Mesothelial cell of epicardium (in vitro differentiated cells): ENCODE results near the gene FOXA3. TPM values are rescaled to one million over a fixed set of nuclear protein-coding genes. Genes with fewer than 3 reads are reported as not detected.
A peak's percentile ranks its signal among the peaks of the same experiment; 100 is the strongest.

Experiments used
- DNase-seq, 2 experiments: peaks; one replicate each; pipeline ENCODE4 v3.0.0; 2021; ENCODE audit warnings: low spot score in 2 of 2; ENCODE audit not compliant: unreplicated experiment in 2 of 2
- H3K27ac Mint-ChIP-seq: 2 replicates; pipeline ENCODE4 v1.8.0; 2021; ENCODE audit warnings: mixed read lengths
- H3K27me3 Mint-ChIP-seq: 2 replicates; pipeline ENCODE4 v1.8.0; 2021; ENCODE audit warnings: low read depth, mixed read lengths
- H3K36me3 Mint-ChIP-seq: 2 replicates; pipeline ENCODE4 v1.8.0; 2021; ENCODE audit warnings: mixed read lengths
- H3K4me1 Mint-ChIP-seq: 2 replicates; pipeline ENCODE4 v1.8.0; 2021; ENCODE audit warnings: mixed read lengths
- H3K4me3 Mint-ChIP-seq: 2 replicates; pipeline ENCODE4 v1.8.0; 2021; ENCODE audit warnings: mild to moderate bottlenecking, moderate library complexity, mixed read lengths
- H3K9me3 Mint-ChIP-seq: 2 replicates; pipeline ENCODE4 v1.8.0; 2021; ENCODE audit warnings: mixed read lengths
- total RNA-seq: library from RNA; stranded (reverse); gene quantifications from 3 replicates; pipeline ENCODE4 v1.2.1, GENCODE V29; 2021
- TF ChIP-seq, protein P1 (sequence below): fragments of 200-600 bp; sonication (generic); IDR thresholded peaks from one replicate; pipeline ENCODE4 v1.5.0; 2021; ENCODE audit warnings: antibody characterized with exemption; ENCODE audit not compliant: unreplicated experiment

The FOXA3 gene
- total RNA-seq, 1 donor from 2014 or later, result not detected

DNA sequence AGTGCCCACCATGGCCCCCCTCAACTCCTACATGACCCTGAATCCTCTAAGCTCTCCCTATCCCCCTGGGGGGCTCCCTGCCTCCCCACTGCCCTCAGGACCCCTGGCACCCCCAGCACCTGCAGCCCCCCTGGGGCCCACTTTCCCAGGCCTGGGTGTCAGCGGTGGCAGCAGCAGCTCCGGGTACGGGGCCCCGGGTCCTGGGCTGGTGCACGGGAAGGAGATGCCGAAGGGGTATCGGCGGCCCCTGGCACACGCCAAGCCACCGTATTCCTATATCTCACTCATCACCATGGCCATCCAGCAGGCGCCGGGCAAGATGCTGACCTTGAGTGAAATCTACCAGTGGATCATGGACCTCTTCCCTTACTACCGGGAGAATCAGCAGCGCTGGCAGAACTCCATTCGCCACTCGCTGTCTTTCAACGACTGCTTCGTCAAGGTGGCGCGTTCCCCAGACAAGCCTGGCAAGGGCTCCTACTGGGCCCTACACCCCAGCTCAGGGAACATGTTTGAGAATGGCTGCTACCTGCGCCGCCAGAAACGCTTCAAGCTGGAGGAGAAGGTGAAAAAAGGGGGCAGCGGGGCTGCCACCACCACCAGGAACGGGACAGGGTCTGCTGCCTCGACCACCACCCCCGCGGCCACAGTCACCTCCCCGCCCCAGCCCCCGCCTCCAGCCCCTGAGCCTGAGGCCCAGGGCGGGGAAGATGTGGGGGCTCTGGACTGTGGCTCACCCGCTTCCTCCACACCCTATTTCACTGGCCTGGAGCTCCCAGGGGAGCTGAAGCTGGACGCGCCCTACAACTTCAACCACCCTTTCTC is 8.2 kb downstream of the FOXA3 start:
- no peak for DNase-seq
- Mint-ChIP-seq H3K36me3 (no peaks in the 10 kb centered on the region), H3K27me3 (peaks cover 9% of the 10 kb centered on the region), H3K9me3 (no peaks in the 10 kb centered on the region), H3K27ac (no peak overlapping the region), H3K4me1 (peaks cover 10% of the 10 kb centered on the region), H3K4me3 (no peak overlapping the region)
- TF ChIP-seq, protein P1, sequence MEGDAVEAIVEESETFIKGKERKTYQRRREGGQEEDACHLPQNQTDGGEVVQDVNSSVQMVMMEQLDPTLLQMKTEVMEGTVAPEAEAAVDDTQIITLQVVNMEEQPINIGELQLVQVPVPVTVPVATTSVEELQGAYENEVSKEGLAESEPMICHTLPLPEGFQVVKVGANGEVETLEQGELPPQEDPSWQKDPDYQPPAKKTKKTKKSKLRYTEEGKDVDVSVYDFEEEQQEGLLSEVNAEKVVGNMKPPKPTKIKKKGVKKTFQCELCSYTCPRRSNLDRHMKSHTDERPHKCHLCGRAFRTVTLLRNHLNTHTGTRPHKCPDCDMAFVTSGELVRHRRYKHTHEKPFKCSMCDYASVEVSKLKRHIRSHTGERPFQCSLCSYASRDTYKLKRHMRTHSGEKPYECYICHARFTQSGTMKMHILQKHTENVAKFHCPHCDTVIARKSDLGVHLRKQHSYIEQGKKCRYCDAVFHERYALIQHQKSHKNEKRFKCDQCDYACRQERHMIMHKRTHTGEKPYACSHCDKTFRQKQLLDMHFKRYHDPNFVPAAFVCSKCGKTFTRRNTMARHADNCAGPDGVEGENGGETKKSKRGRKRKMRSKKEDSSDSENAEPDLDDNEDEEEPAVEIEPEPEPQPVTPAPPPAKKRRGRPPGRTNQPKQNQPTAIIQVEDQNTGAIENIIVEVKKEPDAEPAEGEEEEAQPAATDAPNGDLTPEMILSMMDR, result no peak

DNA sequence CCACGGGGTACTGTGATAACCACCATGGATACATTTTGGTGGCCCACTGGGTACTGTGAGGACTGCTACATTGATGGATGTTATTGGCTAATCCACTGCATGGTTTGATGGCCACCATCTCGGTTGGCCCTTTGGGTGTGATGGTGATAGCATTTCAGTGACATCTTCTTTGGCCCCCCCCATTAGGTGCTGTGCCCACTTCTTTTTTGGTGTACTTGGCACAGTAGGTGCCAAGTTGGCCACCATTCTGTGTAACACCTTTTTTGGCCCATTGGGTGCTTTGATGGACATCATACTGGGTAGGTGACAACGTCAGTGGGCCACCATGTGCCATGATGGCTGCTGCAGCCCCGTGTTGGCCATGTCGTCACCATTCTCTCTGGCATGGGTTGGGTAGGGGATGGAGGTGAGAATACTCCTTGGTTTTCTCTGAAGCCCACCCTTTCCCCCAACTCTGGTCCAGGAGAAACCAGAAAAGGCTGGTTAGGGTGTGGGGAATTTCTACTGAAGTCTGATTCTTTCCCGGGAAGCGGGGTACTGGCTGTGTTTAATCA is 9.2 kb downstream of the FOXA3 start:
- Mint-ChIP-seq H3K36me3 (no peaks in the 10 kb centered on the region), H3K4me1 (peaks cover 11% of the 10 kb centered on the region), H3K4me3 (no peak overlapping the region), H3K27me3 (peaks cover 2% of the 10 kb centered on the region), H3K9me3 (no peaks in the 10 kb centered on the region), H3K27ac (no peak overlapping the region)
- TF ChIP-seq, protein P1, result no peak
- DNase-seq, result no peak

DNA sequence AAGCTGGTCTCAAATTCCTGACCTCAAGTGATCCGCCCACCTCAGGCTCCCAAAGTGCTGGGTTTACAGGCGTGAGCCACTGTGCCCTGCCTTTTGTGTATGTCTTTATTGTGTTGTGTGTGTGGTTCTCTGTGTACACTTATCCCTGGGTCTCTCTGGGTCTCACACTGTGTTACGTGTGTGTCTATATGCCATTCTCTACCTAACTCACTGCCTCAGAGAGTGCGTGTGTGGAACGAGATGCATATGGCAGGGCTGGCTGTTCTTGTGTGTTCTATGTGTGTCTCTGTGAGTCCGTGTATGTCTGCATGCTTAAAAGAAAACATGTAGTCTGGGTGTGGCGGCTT is 10.5 kb downstream of the FOXA3 start:
- Mint-ChIP-seq H3K27ac (no peak overlapping the region), H3K4me1 (peaks cover 11% of the 10 kb centered on the region), H3K9me3 (no peaks in the 10 kb centered on the region), H3K36me3 (no peaks in the 10 kb centered on the region), H3K27me3 (peaks cover 2% of the 10 kb centered on the region), H3K4me3 (no peak overlapping the region)
- TF ChIP-seq, protein P1, result no peak
- no peak for DNase-seq

DNA sequence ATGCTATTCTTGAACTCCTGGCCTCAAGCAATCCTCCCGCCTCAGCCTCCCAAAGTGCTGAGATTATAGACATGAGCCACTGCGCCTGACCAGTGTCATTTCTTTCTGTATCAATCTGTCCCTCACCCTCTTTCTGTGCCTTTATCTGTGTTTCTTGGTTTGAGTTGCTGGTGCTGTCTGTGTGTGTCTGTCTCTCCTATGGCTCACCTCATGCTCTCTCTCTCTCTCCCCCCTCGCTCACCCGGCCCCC is 12.0 kb downstream of the FOXA3 start:
- peaks cover 2% of the 10 kb centered on the region for H3K27me3 Mint-ChIP-seq
- TF ChIP-seq, protein P1, result no peak
- H3K4me1 Mint-ChIP-seq, result peaks cover 11% of the 10 kb centered on the region
- no peaks in the 10 kb centered on the region for H3K36me3 Mint-ChIP-seq
- no peak for DNase-seq
- no peaks in the 10 kb centered on the region for H3K9me3 Mint-ChIP-seq
- H3K27ac Mint-ChIP-seq, result peak overlapping the region; percentile 43
- H3K4me3 Mint-ChIP-seq, result peak overlapping the region; percentile 60

DNA sequence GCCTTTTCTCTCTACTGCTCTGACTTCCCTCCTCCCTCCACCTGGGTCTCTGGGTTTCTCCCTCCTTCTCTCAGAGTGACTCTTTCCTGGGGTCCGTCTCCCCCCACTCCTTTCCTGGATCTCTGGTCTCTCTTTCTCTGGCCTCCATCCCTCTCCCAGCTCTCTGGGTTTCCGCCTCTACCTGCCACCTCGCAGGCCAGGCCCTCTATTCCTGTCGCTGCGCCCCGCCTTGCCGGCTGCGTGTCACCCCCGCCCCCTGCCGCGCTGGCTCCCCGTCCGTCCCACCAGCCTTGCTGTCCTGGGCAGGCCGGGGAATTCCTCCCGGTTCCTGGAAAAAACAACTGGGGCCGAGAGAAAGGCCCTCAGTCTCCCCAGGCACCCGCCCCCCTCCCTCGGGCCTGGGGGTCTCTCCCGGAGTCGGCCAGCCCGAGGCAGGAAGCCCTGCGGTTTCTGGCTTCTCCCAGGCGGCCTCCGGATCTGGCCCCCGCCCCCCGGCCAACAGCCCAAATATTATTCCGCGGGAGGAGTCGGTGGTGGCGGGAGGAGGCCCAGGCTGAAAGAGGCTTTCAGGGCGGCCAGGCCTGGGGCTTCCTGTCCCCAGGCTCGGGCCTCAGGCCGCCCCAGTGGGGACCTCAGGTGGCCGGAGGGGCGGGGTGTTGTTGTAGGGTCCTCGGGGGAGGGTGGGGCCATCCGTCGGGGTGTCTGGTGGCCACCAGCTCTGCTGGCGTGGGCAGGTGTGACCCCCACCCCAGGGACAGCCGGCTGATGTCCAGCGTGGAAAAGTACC is 12.5 kb downstream of the FOXA3 start:
- H3K27ac Mint-ChIP-seq, result peak overlapping the region; percentile 43
- TF ChIP-seq, protein P1, result no peak
- H3K36me3 Mint-ChIP-seq, result no peaks in the 10 kb centered on the region
- no peaks in the 10 kb centered on the region for H3K9me3 Mint-ChIP-seq
- DNase-seq, result peak in 1 of 2 experiments; percentile 66
- peaks cover 13% of the 10 kb centered on the region for H3K4me1 Mint-ChIP-seq
- H3K27me3 Mint-ChIP-seq, result peaks cover 2% of the 10 kb centered on the region
- peak overlapping the region; percentile 60 for H3K4me3 Mint-ChIP-seq
